GM21528 (cell line): ENCODE results near the gene PLA2G4D.

Source experiments
- ATAC-seq: cut with Tn5 transposase; IDR thresholded peaks from one replicate; pipeline ENCODE4 v1.9.1; 2021; ENCODE audit warnings: mild to moderate bottlenecking, moderate library complexity; ENCODE audit not compliant: unreplicated experiment, low FRiP score

PLA2G4D gene

DNA sequence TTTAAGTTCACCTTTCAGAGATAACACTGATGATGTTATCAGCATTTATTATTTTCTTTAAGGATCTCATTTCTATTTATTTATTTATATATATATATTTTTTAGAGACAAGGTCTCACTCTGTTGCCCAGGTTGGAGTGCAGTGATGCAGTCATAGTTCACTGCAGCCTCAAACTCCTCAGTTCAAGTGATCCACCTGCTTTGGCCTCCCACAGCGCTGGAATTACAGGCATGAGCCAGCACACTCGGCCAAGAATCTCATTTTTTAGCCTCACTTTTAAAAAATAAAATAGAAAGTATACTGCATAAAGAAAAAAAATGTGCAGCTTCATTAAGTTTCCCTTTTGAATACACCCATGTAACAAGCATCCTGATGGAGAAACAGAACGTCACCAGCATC is 35.6 kb downstream of the PLA2G4D start:
- ATAC-seq, result no peak

DNA sequence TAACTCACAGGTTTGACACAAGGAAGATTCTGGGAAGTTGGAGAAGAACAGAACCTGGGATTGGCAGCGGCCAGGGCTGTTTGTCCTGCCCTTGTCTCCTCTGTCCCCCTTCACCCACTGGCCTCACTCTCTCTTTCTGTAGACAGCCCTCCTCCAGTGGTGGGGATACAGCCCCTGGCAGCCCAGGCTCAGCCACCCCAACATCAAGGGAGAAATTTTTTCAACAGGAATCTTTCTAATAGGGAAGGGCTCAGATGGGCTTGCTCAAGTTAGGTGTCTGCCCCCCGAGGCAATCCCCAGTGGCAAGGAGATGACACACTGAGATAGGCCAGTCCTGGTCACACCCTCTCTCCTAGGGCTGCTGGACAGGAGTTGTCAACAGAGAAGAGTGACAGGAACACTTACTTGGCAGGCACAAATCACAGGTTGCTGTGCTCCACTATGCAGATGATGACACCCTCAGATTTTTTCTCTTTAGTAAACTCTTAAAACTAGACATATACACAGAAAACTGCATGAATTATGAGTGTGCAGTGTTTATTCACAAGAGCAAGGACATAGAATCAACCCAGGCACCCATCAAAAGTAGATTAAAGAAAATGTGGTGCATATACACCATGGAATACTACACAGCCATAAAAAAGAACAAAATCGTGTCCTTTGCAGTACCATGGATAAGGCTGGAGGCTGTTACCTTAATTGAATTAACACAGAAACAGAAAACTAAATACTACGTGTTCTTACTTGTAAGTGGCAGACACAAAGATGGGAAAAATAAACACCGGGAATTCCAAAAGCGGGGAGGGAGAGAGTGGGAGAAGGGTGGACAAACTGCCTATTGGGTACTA is 36.3 kb downstream of the PLA2G4D start:
- ATAC-seq, result no peak

DNA sequence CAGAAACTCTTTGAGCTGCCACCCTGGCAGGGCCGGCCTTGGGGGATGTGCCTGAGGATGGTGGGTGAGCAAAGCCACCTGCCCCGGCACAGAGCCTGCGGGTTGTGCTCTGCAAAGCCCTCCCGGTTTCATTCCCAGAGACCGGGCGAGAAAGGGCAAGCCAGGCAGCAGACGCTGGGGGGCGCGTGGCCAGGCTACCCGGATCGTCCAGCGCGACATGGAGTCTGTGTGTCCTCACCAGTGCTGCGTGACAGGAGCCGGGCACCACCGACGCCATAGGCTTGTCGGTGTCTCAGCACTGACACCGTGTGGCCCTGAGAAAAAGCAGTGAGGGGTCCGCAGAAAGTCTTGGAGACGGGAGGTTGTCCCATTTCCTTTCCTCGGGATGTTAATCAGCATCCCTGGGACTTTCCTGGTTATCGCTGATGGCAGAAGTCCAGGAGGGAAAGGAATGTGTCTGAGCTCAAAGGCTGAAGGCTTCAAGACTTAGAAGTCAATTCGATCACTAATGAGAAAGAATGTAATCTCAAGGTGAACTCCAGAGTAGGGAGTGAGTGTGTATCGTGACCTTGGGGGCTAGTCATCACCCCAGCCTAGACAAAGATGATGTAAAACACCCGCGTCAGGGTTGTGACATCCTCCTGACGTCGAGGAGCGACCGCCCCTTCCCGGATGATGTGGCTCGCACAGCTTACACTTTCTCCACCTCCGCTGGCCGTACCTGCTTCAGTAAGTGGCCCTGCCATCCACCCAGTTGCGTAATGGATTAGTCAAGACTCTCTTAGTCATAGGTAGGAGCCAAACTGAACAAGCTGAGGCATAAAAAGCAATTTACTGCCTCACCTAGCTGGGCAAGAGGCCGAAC is 37.2 kb downstream of the PLA2G4D start:
- ATAC-seq, result no peak

DNA sequence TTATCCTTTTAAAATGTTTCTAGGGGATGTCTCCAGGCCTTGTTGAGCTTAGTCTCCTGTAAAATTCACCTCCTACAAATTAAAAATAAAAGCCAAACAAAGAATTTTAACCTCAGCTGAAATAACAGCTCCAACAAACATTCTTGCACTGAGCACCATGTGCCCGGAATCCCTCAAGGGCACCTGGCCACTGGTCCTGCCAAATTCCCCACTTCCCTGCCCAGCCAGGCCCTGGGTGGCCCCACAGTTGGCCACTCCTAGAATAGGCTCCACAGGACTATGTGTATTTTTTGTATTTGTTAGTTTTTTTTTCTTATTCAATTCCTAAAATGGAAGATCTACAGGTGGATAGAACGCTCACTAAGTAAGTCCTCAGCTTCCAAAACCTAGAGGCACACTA is 40.4 kb downstream of the PLA2G4D start:
- ATAC-seq, result no peak

DNA sequence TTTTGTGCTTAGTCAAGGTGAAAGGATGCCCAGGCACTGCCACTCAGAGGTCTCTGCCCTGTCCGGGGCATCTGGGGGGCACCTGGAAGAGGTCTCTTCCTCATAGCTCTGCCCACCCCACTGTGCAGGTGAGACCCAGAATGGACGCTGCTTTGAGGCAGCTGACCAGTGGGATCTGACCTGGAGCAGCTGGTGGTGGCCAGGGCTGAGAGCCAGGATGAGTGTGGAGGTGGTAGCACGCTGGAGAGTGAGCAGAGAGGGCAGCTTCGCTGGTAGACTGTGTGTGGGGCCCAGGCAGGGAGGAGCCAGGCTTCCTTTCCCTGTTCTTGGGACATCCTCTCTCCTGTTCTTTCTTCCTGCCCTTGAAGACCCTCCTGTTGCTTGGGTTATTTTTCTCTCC is 41.4 kb downstream of the PLA2G4D start:
- no peak for ATAC-seq

DNA sequence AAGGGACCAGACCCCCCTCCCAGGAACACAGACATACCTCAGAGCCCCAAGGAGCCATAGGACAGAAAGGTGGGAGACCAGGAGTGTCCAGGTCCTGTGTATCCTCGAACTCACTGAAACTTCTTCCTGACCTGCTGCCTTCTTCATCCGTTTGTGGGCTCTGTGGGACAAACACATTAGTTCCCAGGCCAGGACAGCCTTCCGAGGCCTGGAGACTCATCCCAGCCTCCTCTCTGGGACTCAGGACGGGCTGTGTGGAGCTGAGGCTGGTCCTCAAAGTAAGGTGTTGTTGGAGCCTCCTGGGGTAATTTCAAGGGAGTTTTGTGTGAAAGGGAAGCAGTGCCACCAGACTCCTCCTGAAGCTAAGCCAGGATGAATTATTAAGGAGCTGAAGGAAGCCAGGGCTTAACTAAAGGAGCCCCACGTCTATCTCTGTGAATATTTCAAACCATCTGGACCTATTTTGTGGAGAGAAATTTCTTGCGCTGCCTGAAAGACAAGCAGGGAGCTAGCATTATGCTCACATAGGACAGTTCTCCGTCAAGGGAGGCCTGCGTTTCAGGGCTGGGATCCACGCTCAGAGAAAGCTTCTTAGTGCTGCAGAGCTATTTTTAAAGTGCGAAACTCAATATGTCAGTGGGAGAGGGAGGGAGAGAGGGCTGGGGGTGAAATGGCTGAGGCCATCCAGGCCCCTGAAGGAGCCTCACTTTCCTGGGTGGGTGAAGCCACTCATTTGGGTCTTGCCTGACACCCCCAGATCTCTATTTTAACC is 43.7 kb downstream of the PLA2G4D start:
- ATAC-seq, result no peak

DNA sequence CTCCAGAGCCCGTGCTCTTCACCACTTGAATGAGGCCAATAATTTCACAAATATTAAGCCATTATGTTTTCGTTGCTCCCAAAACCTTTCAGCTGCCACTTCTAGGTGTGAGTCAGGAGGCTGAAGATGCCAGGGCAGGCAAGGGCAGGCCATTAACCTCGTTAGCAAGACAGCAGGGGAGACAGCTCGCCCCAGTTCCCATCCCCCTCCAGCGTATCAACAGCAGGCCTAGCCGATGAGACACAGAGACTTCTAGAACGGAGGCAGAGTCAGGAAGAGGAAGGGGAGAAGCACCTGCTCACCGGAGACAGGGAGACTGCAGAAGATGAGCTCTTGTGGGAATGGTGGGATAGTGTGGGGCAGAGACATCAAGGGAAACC is 45.6 kb downstream of the PLA2G4D start:
- ATAC-seq, result no peak

DNA sequence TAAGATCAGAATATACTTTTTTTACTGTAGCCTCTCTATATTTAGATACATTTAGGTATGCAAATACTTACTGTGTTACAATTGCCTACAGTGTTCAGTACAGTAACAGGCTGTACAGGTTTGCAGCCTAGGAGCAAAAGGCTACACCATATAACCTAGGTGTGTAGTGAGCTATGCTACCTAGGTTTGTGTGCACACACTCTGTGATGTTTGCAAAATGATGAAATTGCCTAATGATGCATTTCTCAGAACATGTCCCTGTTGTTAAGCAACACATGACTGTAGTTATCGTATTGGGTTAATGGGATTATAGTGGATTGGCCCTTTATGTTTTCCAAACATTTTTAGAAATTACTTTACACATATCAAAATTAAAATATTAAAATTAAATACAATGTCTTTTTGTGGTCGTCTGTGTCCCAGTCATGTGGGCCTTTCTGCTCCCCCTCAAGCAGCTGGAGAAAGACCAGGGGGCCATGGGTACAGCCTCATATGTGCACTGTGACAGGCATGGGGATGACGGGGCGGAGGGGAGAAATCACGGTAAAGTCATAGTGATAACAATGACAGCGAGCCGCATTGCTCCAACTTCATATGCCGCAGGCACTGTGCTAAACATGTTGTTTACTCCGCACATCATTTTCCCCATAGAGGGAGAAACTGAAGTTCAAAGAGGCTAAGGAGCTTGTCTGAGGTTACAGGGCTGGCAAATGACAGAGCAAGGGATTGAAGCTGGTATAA is 46.1 kb downstream of the PLA2G4D start:
- no peak for ATAC-seq

DNA sequence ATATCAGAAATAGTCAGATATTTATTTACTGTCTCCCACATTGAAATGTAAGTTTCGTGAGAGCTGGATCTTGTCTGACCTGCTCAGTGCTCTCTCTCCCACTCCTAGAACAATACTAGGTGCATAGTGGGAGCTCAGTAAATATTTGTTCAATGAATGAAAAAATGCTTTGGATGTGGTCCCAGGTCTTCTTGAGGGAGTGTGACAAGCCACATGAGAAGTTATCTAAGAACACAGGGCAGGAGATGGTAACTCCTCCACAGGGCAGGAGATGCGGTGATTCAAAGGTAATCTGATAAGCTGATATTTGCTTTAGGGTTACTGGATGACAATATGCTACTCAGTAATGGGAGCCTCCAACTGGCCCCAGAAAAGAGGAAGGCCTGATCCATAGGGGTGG is 47.8 kb downstream of the PLA2G4D start:
- no peak for ATAC-seq

DNA sequence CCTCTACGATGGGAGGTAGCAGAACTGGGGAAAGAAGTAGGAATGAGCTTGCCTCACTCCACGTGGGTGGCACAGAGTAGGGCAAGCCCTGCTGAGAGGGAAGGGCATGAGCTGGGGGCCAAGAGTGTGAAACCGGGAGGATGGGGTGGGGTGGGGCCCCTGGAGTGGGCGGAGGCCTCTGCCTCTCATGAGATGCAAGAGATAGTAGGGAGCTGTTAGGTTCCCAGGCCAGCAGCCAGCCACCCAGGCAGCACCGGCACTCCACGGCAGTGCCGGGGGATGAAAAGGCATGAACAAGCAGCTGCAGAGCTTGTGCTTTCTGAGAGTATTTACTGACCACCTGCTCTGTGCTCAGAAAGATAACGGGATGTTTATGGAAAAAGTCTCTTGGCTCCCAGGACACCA is 49.1 kb downstream of the PLA2G4D start:
- ATAC-seq, result no peak

DNA sequence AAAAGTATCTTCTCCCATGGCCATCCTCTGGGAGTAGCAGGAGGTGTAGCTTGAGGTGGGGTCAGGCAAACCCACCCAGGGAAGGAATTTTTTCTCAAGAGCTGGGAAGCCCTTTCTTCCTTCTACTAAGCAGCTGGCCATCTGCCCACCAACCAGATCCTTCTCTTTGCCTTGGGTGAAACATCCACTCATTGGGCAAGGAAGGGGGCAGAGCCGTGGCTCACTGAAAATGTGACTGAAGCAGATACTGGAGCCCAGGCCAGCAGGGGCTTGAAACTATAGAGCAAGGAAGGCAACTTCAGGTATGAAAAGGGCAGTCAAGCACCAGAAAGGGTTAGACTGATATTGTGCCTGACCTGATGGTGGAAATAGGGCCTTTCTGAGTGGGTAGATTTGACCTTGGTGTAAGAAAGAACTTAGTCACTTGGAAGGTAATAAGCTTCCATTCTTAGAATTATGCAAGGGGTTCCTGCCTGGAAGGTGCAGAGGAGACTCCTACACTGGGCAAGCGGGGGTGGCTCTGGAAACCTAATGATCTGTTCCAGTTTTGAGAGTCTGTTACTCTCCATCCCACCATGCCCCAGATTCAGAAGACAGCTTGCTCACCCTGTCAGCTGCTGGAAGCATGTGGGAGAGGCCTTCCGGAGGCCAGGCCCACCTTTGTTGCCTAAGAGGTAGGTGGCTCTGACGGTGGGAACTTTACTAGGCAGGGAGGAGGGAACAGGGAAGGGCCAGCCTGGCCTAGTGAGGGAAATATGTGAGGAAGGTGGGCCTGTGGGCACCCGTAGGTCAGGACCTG is 51.6 kb downstream of the PLA2G4D start:
- no peak for ATAC-seq

DNA sequence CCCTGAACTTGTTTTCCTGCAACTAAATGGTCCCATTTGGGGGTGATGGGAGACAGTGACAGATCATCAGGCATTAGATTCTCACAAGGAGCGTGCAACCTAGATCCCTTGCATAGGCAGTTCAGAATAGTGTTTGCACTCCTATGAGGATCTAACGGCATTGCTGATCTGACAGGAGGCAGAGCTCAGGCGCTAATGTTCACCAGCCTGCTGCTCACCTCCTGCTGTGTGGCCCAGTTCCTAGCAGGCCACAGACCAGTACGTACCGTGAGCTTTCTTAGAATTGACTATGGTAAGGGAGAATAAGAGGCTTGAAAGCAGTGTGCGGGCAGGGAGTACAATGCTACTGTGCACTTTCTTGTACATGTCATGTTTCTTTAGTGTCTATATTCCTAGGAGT is 56.0 kb downstream of the PLA2G4D start:
- ATAC-seq, result no peak

DNA sequence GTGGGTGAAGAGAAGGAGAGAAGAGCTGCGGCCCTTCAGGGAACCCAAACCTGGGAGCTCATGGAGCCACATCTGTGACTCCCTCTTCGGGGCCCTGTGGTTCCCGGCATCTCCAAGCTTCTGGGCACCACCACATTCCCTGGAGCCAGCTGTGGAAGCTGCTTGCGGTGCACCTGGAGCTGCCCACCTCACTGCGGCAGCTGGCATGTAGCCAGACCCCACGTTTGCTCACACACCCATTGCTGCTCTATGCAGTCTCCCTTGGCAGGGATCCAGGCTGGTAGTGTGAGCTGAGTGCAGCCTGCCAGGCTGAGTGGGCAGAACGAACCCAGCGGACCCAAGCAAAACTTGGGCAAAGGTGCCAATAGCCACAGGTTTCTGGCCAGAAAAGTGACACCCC is 56.7 kb downstream of the PLA2G4D start:
- no peak for ATAC-seq

DNA sequence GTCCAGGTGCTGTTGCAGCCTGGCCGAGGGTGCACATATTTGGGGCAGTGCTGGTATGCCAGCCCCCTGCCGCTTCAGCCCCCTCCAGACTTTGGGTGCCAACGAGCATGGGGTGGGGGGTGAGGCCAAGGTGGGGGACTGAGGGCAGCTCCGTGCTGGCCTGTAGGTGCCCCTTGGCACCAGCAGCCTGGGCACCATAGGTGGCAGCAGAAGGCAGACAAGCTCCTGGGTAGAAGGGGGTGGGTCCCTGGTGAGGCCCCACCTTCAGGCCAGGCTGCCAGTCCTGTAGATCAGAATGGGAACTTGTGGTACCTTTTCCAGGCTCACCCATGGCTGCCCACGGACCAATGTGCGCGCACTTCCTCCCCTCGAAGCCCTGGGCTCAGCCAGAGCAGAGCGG is 57.4 kb downstream of the PLA2G4D start:
- no peak for ATAC-seq

DNA sequence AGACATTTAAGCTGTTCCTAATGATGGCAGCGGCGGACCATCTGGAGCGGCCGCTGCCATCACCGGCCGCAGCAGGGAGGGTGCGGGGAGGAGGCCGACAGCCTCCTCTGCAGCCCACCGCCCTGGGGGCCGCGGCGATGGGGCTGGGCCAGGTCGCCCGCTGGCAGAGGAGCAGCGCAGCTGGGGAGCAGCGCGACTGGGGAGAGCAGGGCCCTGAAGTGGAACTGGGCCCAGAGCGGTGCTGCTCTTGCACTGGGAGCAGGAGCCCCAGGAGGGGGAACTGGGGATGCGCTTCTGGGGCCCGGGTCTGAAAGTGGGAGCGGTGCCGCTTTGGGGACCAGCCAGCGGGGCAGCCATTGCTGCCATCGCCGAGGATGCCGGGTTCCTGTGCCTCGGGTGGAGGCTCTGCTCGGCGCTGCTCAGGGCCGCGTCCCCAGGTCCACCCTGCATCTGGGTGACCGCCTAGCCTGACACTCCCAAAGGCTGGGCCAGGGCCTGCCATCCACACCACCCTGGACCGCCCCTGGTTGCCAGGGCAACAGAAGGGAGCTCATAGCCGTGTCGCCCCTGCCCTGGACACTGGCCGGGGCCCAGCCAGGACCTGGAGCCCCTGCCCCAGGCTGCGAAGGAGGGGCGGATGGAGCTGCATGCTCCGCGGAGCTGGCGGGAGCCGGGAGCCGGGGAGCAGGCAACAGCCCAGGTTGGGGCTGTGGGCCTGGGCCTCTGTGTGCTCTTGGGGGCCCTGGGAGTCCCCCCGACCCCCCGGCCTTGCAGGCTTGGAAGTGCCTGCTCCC is 58.1 kb downstream of the PLA2G4D start:
- ATAC-seq, result no peak

DNA sequence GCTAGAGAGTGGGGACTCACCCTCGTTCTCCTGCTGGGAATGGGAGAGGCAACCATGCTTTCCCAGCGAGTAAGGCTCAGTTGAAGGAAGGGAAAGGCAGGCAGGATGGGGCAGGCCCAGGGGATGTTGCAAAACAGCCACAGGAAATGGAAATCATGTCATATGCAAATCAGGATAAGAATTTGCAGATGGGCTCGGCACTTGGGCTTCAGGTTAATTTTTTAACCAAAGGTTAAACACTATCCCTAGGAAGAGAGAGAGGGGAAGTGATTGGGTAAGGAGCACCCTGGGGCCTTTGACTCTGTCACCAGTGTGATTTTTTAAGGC is 59.0 kb downstream of the PLA2G4D start:
- peak; percentile 60 for ATAC-seq

DNA sequence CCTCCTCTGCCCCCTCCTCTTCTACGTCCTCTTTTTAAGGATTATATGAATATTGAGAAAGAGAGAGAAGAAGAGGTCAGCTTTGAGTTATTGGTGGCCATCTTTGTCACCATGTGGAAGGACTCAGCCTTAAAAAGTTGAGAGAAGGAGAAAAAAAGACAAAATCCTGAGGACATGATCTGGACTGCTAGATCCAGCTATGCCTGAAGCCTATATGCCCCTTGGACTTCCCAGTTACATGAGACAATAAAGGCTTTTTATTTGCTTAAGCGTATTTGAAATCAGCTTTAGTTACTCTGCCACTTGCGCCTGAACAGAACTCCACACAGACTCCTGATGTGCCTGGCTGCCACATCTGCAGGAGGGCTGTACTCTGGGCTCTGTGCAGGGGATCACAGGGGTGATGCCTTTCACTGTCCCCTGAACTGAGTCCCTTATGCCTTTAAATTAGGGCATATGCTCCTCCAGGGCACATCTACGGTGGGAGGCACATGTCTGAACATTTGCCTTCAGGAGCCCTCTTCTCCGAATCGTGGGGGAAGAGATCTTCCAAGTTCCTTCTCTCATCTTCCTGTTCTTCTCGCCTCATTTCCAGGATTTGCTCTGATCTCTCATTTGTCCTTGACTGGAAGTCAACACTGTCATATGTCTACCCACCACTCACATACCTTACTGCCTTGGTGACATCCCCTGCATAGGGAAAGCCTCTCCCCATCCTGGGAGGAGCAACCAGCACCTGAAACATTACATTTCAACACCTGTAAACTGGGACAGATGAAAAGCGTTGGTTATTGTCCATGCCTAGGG is 59.5 kb downstream of the PLA2G4D start:
- ATAC-seq, result no peak

DNA sequence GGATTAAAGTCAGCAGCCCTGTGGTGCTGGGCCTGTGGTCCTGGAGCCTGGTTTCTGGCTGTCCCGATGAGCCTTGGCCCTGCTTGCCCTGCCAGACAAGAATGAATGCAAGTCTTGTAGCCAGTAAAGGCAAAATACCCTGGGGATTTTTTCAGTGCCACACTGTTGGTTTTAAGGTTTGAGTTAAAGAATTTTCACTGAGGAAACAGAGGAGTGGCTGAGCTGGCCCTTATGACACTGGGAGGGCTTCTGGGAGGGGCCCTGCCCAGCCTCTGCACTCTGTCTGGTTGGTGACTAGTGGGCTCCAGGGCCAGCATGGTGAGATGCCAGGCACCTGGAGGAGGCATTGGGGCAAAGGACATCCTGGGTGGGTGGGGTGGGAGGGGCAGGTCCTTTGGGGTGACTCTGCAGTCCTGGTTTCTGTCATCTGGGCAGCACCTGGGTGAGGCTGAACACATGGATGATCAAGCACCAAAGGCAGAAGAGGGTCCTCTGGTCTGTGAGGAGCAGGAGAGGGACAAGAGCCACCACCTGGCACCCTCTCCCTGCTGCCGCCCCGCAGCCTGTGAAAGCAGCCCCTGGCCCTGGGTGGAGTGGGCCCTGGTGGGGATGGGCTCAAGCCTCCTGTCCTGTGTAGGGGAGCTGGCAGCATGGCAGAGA is 61.0 kb downstream of the PLA2G4D start:
- no peak for ATAC-seq
